ENCODE measurements around the gene SELENOF. TPM values are rescaled to one million over a fixed set of nuclear protein-coding genes. Genes with fewer than 3 reads are reported as not detected.
A peak's percentile ranks its signal among the peaks of the same experiment; 100 is the strongest.

Gene SELENOF
- total RNA-seq, 1 experiment from 2014 or later = 175 TPM

DNA sequence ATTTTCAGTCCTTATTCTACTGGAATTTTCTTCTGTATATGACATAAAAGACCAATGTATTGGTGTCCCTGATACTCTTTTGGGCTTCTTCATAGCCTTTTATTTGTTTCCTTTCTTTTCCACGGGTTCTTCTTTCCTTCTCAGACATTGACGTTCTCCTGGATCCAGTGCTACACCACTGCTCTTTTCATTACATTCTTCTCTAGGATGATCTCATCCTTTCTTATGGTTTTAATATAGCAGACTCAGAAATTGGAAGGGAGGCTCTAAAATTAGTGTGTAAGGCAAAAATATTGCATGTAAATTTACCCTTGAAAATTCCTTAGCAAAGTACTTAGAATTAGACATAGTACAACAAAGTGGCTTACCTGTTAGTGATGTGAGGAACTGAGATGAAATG is 65.3 kb downstream of the SELENOF start:
- intact Hi-C loops (cut with micrococcal nuclease) = no loop called here
- ATAC-seq (no peak), DNase-seq (ENCODE audit: low read depth, low spot score) (no peak)
- no TSS peak for BruUV-seq (replicated peaks)
- H3K9me2 ChIP-seq (ENCODE audit: insufficient read depth) = no peaks in the 10 kb centered on the region
- TF ChIP-seq ZNF274 (IDR thresholded peaks at IDR 0.05; ENCODE audit: low read depth, low read length) = no peak
- ChIA-PET POLR2A (no interaction called here), RAD21 (ENCODE audit: low non-redundant PET in 1 of 2, low total read pairs in 2 of 2, uncharacterized antibody in 2 of 2, unreplicated experiment in 2 of 2) (no interaction called here), CTCF (no interaction called here)
- no peaks in the 10 kb centered on the region for H3K79me2 ChIP-seq (ENCODE audit: insufficient read depth, low read length)
- no peak overlapping the region for H3K4me2 ChIP-seq (ENCODE audit: low read length)
- H3K27ac ChIP-seq (ENCODE audit: low read depth, low read length) = no peak overlapping the region
- no peaks in the 10 kb centered on the region for H3K9me3 ChIP-seq (ENCODE audit: control insufficient read depth in 1 of 2, insufficient read depth in 1 of 2, low read depth in 1 of 2, low read length in 2 of 2)
- no peak overlapping the region for H3K9ac ChIP-seq (ENCODE audit: low read length)
- no peak overlapping the region for H2AFZ ChIP-seq (ENCODE audit: low read depth, low read length, poor library complexity, severe bottlenecking)
- H4K20me1 ChIP-seq (ENCODE audit: insufficient read depth) = no peaks in the 10 kb centered on the region
- H3K4me1 ChIP-seq (ENCODE audit: control insufficient read depth in 1 of 2, insufficient read depth in 2 of 2, low read length in 2 of 2) = peaks cover 0 to 4% of the 10 kb centered on the region in 2 experiments; a peak in 1 of 4 replicates
- no peaks in the 10 kb centered on the region for H3K36me3 ChIP-seq (ENCODE audit: control insufficient read depth in 1 of 2, insufficient read depth in 2 of 2, low read length in 2 of 2)
- no peaks in the 10 kb centered on the region for H3K27me3 ChIP-seq (ENCODE audit: insufficient read depth, low read length)
- no peak overlapping the region for H3K4me3 ChIP-seq (replicated peaks in 1 of 2; ENCODE audit: low read depth in 1 of 2, low read length in 2 of 2)

DNA sequence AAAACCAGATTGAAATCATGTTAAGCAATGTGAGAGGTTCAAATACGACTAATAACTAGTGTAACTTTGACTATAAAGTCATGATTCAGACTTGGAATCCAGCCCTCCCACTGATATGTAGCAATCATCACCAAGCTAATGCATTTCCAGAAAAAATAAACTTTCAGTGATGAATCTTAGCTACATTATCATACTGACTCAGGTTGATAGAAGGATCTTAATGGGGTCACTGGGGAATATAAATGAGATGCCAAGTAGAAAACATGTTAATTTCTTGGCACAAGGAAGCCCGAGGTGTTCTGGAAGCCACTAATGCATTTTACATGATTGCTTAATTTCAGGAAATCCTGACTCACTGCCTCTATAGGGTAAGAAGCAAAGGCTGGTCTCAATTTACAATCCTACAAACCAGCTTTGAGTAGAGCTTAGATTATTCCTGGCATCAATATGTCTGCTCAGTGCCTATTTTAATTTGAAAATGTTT is 67.7 kb downstream of the SELENOF start:
- H3K27me3 ChIP-seq (ENCODE audit: insufficient read depth, low read length) = no peaks in the 10 kb centered on the region
- TF ChIP-seq, protein P1, sequence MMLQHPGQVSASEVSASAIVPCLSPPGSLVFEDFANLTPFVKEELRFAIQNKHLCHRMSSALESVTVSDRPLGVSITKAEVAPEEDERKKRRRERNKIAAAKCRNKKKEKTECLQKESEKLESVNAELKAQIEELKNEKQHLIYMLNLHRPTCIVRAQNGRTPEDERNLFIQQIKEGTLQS (IDR thresholded peaks at IDR 0.05) = no peak
- TF ChIP-seq CEBPB (IDR thresholded peaks at IDR 0.05; ENCODE audit: low read depth) (peak; percentile 82), FOSL1 (IDR thresholded peaks at IDR 0.05; ENCODE audit: low read depth) (peak; percentile 24; the same call in 1 of the 2 replicates)
- no peak overlapping the region for H2AFZ ChIP-seq (ENCODE audit: low read depth, low read length, poor library complexity, severe bottlenecking)
- CTCF ChIA-PET = no interaction called here
- no peaks in the 10 kb centered on the region for H3K79me2 ChIP-seq (ENCODE audit: insufficient read depth, low read length)
- no peak overlapping the region for H3K4me3 ChIP-seq (replicated peaks in 1 of 2; ENCODE audit: low read depth in 1 of 2, low read length in 2 of 2)
- intact Hi-C loops (cut with micrococcal nuclease) = no loop called here
- POLR2A ChIA-PET = no interaction called here
- DNase-seq (ENCODE audit: low read depth, low spot score) = no peak
- BruUV-seq (replicated peaks) = no TSS peak
- H3K9me3 ChIP-seq (ENCODE audit: control insufficient read depth in 1 of 2, insufficient read depth in 1 of 2, low read depth in 1 of 2, low read length in 2 of 2) = no peaks in the 10 kb centered on the region
- RAD21 ChIA-PET (ENCODE audit: low non-redundant PET in 1 of 2, low total read pairs in 2 of 2, uncharacterized antibody in 2 of 2, unreplicated experiment in 2 of 2) = no interaction called here
- no peaks in the 10 kb centered on the region for H3K9me2 ChIP-seq (ENCODE audit: insufficient read depth)
- no peak overlapping the region for H3K4me2 ChIP-seq (ENCODE audit: low read length)
- H4K20me1 ChIP-seq (ENCODE audit: insufficient read depth) = no peaks in the 10 kb centered on the region
- H3K9ac ChIP-seq (ENCODE audit: low read length) = no peak overlapping the region
- peaks cover 0 to 4% of the 10 kb centered on the region in 2 experiments; a peak in 1 of 4 replicates for H3K4me1 ChIP-seq (ENCODE audit: control insufficient read depth in 1 of 2, insufficient read depth in 2 of 2, low read length in 2 of 2)
- H3K27ac ChIP-seq (ENCODE audit: low read depth, low read length) = no peak overlapping the region
- ATAC-seq = no peak
- H3K36me3 ChIP-seq (ENCODE audit: control insufficient read depth in 1 of 2, insufficient read depth in 2 of 2, low read length in 2 of 2) = no peaks in the 10 kb centered on the region
